ES-I3 (cell line): ENCODE measurements around the gene NUMA1.

Source experiments
- H3K36me3 ChIP-seq: 2 replicates; pipeline ENCODE4 v1.6.1; 2013; ENCODE audit warnings: mild to moderate bottlenecking, low read length, control low read depth, moderate library complexity; ENCODE audit not compliant: insufficient read depth
- H3K4me1 ChIP-seq: 2 replicates; pipeline ENCODE4 v1.6.1; 2013; ENCODE audit warnings: mild to moderate bottlenecking, control low read depth, low read length; ENCODE audit not compliant: insufficient read depth
- H3K9ac ChIP-seq: 2 replicates; pipeline ENCODE4 v1.6.1; 2013; ENCODE audit warnings: low read depth, mild to moderate bottlenecking, low read length, moderate library complexity
- H3K9me3 ChIP-seq: 2 replicates; pipeline ENCODE4 v1.6.1; 2013; ENCODE audit warnings: mild to moderate bottlenecking, low read length, moderate library complexity; ENCODE audit not compliant: control insufficient read depth, insufficient read depth

The NUMA1 gene

GRCh38 chr11:72067266-72067665 lies 13.1 kb downstream of the NUMA1 start:
- peaks cover 3% of the 10 kb centered on the region; the same call in 1 of the 2 replicates for H3K36me3 ChIP-seq
- no peaks in the 10 kb centered on the region for H3K9me3 ChIP-seq
- H3K4me1 ChIP-seq: peaks cover 25% of the 10 kb centered on the region
- H3K9ac ChIP-seq: no peak overlapping the region

GRCh38 chr11:72066855-72067254 lies 13.5 kb downstream of the NUMA1 start:
- no peaks in the 10 kb centered on the region for H3K9me3 ChIP-seq
- H3K36me3 ChIP-seq: peaks cover 3% of the 10 kb centered on the region; the same call in 1 of the 2 replicates
- peaks cover 20% of the 10 kb centered on the region for H3K4me1 ChIP-seq
- no peak overlapping the region for H3K9ac ChIP-seq

GRCh38 chr11:72061739-72062396 lies 18.5 kb downstream of the NUMA1 start:
- Histone ChIP-seq H3K9me3 (no peaks in the 10 kb centered on the region), H3K9ac (no peak overlapping the region), H3K36me3 (no peaks in the 10 kb centered on the region), H3K4me1 (peaks cover 4% of the 10 kb centered on the region; the same call in 1 of the 2 replicates)

- H3K9ac ChIP-seq: no peak overlapping the region
- no peaks in the 10 kb centered on the region for H3K9me3 ChIP-seq
- H3K4me1 ChIP-seq: peaks cover 9% of the 10 kb centered on the region
- H3K36me3 ChIP-seq: no peaks in the 10 kb centered on the region
These were observed 21.8 kb downstream of the NUMA1 start for GRCh38 chr11:72058416-72059034.

GRCh38 chr11:72048766-72049460 lies 31.4 kb downstream of the NUMA1 start:
- no peaks in the 10 kb centered on the region for H3K36me3 ChIP-seq

GRCh38 chr11:72045849-72046248 lies 34.5 kb downstream of the NUMA1 start:
- Histone ChIP-seq H3K9ac (no peak overlapping the region), H3K36me3 (no peaks in the 10 kb centered on the region)

More at GRCh38 chr11:72048766-72049460, 31.4 kb downstream of the NUMA1 start:
- no peaks in the 10 kb centered on the region for H3K9me3 ChIP-seq
- H3K4me1 ChIP-seq: no peaks in the 10 kb centered on the region
- H3K9ac ChIP-seq: no peak overlapping the region

GRCh38 chr11:72042064-72042745 lies 38.1 kb downstream of the NUMA1 start:
- H3K4me1 ChIP-seq: peaks cover 23% of the 10 kb centered on the region
- H3K9ac ChIP-seq: peak overlapping the region; percentile 80
- no peaks in the 10 kb centered on the region for H3K9me3 ChIP-seq
- H3K36me3 ChIP-seq: no peaks in the 10 kb centered on the region

More at GRCh38 chr11:72045849-72046248, 34.5 kb downstream of the NUMA1 start:
- Histone ChIP-seq H3K4me1 (peaks cover 5% of the 10 kb centered on the region; the same call in 1 of the 2 replicates), H3K9me3 (no peaks in the 10 kb centered on the region)

- H3K4me1 ChIP-seq: peaks cover 23% of the 10 kb centered on the region
- H3K9me3 ChIP-seq: no peaks in the 10 kb centered on the region
- peak overlapping the region; percentile 80 for H3K9ac ChIP-seq
- H3K36me3 ChIP-seq: no peaks in the 10 kb centered on the region
These were observed 38.8 kb downstream of the NUMA1 start for GRCh38 chr11:72041364-72042063.

- Histone ChIP-seq H3K9ac (peak overlapping the region; percentile 80), H3K9me3 (no peaks in the 10 kb centered on the region), H3K36me3 (no peaks in the 10 kb centered on the region), H3K4me1 (peaks cover 23% of the 10 kb centered on the region)
These were observed 39.6 kb downstream of the NUMA1 start for GRCh38 chr11:72040491-72041363.

- peaks cover 23% of the 10 kb centered on the region for H3K4me1 ChIP-seq
- no peaks in the 10 kb centered on the region for H3K36me3 ChIP-seq
- peak overlapping the region; percentile 80; the same call in 1 of the 2 replicates for H3K9ac ChIP-seq
- H3K9me3 ChIP-seq: no peaks in the 10 kb centered on the region
These were observed 40.4 kb downstream of the NUMA1 start for GRCh38 chr11:72039856-72040401.

GRCh38 chr11:72039031-72039855 lies 41.1 kb downstream of the NUMA1 start:
- H3K4me1 ChIP-seq: peaks cover 23% of the 10 kb centered on the region
- H3K9me3 ChIP-seq: no peaks in the 10 kb centered on the region
- H3K36me3 ChIP-seq: no peaks in the 10 kb centered on the region
- no peak overlapping the region for H3K9ac ChIP-seq

- no peaks in the 10 kb centered on the region for H3K36me3 ChIP-seq
- no peaks in the 10 kb centered on the region for H3K9me3 ChIP-seq
- H3K4me1 ChIP-seq: peaks cover 23% of the 10 kb centered on the region
- no peak overlapping the region for H3K9ac ChIP-seq
These were observed 41.9 kb downstream of the NUMA1 start for GRCh38 chr11:72038491-72038890.
